Endodermal cell (in vitro differentiated cells): Measurements from ENCODE around the gene LCN1. TPM values are rescaled to one million over a fixed set of nuclear protein-coding genes. Genes with fewer than 3 reads are reported as not detected.

Experiments used
- DNase-seq: peaks from one replicate; pipeline ENCODE4 v3.0.0-alpha.2; 2017
- H3K27ac ChIP-seq: 2 replicates; pipeline ENCODE4 v1.5.1; 2013; ENCODE audit warnings: mild to moderate bottlenecking, low read depth, low read length, moderate library complexity
- H3K27me3 ChIP-seq: 2 replicates; pipeline ENCODE4 v1.6.1; 2013; ENCODE audit warnings: mild to moderate bottlenecking, low read length, moderate library complexity; ENCODE audit not compliant: insufficient read depth, control insufficient read depth, poor library complexity, severe bottlenecking
- H3K36me3 ChIP-seq: 2 replicates; pipeline ENCODE4 v1.7.0; 2013; ENCODE audit warnings: mild to moderate bottlenecking, low read length, moderate library complexity; ENCODE audit not compliant: control insufficient read depth, insufficient read depth
- H3K4me1 ChIP-seq: one replicate; pipeline ENCODE4 v1.7.0; 2013; ENCODE audit warnings: low read length; ENCODE audit not compliant: control insufficient read depth, insufficient read depth
- H3K4me3 ChIP-seq: 2 replicates; pipeline ENCODE4 v1.5.1; 2013; ENCODE audit warnings: mild to moderate bottlenecking, low read length, moderate library complexity
- H3K9ac ChIP-seq: 2 replicates; pipeline ENCODE4 v1.6.1; 2013; ENCODE audit warnings: mild to moderate bottlenecking, low read length, moderate library complexity; ENCODE audit not compliant: poor library complexity, severe bottlenecking; ENCODE audit errors: extremely low read depth
- H3K9me3 ChIP-seq: 2 replicates; pipeline ENCODE4 v1.6.1; 2013; ENCODE audit warnings: mild to moderate bottlenecking, low read length, moderate library complexity; ENCODE audit not compliant: control insufficient read depth
- H3K27ac Mint-ChIP-seq: 2 replicates; pipeline ENCODE4 v1.8.0; 2020; ENCODE audit warnings: mixed read lengths
- H3K27me3 Mint-ChIP-seq: 2 replicates; pipeline ENCODE4 v1.8.0; 2021; ENCODE audit warnings: mild to moderate bottlenecking, mixed read lengths; ENCODE audit not compliant: insufficient read depth
- H3K36me3 Mint-ChIP-seq: 2 replicates; pipeline ENCODE4 v1.8.0; 2020; ENCODE audit warnings: low read depth, mixed read lengths
- H3K4me1 Mint-ChIP-seq: 2 replicates; pipeline ENCODE4 v1.8.0; 2020; ENCODE audit warnings: mixed read lengths
- H3K4me3 Mint-ChIP-seq: 2 replicates; pipeline ENCODE4 v1.8.0; 2020; ENCODE audit warnings: mild to moderate bottlenecking, moderate library complexity, mixed read lengths
- H3K9me3 Mint-ChIP-seq: 2 replicates; pipeline ENCODE4 v1.8.0; 2020; ENCODE audit warnings: mild to moderate bottlenecking, mixed read lengths
- WGBS, 2 experiments: methylation state at CpG; one replicate each; pipeline versions ENCODE4 v1.1.5 to v1.1.7; 2013; ENCODE audit warnings: missing lambda C conversion rate in 2 of 2, mixed read lengths in 1 of 2; ENCODE audit not compliant: insufficient coverage in 1 of 2, insufficient read length in 1 of 2; 5-methylcytosine and 5-hydroxymethylcytosine counted together
- total RNA-seq, 2 donors: library from RNA; stranded (reverse); fragmentation: NEBNext Ultra II Directional in 1 of 2; extraction: Animal tissue kit (Norgen Biotek cat#: 25700) in 1 of 2; gene quantifications; 2 replicates in 1 of 2; 3 replicates in 1 of 2; pipeline ENCODE4 v1.2.1, GENCODE V29; 2021
- TF ChIP-seq, protein P1 (sequence below): fragments of 200-600 bp; sonication (generic); conservative IDR thresholded peaks from 2 replicates; pipeline ENCODE4 v1.5.0; 2021; ENCODE audit warnings: antibody characterized with exemption, mild to moderate bottlenecking

LCN1 gene
- total RNA-seq, 2 donors from 2014 or later, result not detected

GRCh38 chr9:135487281-135488012 lies 33.8 kb upstream of the LCN1 start:
- H3K9me3 Mint-ChIP-seq, result no peaks in the 10 kb centered on the region
- peaks cover 23% of the 10 kb centered on the region for H3K36me3 ChIP-seq
- no peaks in the 10 kb centered on the region for H3K4me1 ChIP-seq
- TF ChIP-seq, protein P1, sequence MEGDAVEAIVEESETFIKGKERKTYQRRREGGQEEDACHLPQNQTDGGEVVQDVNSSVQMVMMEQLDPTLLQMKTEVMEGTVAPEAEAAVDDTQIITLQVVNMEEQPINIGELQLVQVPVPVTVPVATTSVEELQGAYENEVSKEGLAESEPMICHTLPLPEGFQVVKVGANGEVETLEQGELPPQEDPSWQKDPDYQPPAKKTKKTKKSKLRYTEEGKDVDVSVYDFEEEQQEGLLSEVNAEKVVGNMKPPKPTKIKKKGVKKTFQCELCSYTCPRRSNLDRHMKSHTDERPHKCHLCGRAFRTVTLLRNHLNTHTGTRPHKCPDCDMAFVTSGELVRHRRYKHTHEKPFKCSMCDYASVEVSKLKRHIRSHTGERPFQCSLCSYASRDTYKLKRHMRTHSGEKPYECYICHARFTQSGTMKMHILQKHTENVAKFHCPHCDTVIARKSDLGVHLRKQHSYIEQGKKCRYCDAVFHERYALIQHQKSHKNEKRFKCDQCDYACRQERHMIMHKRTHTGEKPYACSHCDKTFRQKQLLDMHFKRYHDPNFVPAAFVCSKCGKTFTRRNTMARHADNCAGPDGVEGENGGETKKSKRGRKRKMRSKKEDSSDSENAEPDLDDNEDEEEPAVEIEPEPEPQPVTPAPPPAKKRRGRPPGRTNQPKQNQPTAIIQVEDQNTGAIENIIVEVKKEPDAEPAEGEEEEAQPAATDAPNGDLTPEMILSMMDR, result no peak
- no peak overlapping the region for H3K9ac ChIP-seq
- DNase-seq, result no peak
- no peaks in the 10 kb centered on the region for H3K27me3 ChIP-seq
- no peak overlapping the region for H3K27ac ChIP-seq
- H3K4me1 Mint-ChIP-seq, result no peaks in the 10 kb centered on the region
- no peak overlapping the region for H3K27ac Mint-ChIP-seq
- 92 to 95% methylated on average over 17 to 40 of the region's 40 CpGs for WGBS, 2 experiments
- no peaks in the 10 kb centered on the region for H3K27me3 Mint-ChIP-seq
- H3K4me3 ChIP-seq, result no peak overlapping the region
- H3K9me3 ChIP-seq, result no peaks in the 10 kb centered on the region
- H3K36me3 Mint-ChIP-seq, result peaks cover 48% of the 10 kb centered on the region
- no peak overlapping the region for H3K4me3 Mint-ChIP-seq

- Histone ChIP-seq H3K9me3 (no peaks in the 10 kb centered on the region), H3K27ac (no peak overlapping the region), H3K36me3 (peaks cover 23% of the 10 kb centered on the region), H3K4me1 (no peaks in the 10 kb centered on the region), H3K4me3 (no peak overlapping the region), H3K27me3 (no peaks in the 10 kb centered on the region), H3K9ac (no peak overlapping the region)
- H3K4me1 Mint-ChIP-seq, result no peaks in the 10 kb centered on the region
- H3K9me3 Mint-ChIP-seq, result no peaks in the 10 kb centered on the region
- no peak overlapping the region for H3K27ac Mint-ChIP-seq
- TF ChIP-seq, protein P1, result no peak
- no peak overlapping the region for H3K4me3 Mint-ChIP-seq
- no peaks in the 10 kb centered on the region for H3K27me3 Mint-ChIP-seq
- DNase-seq, result no peak
- H3K36me3 Mint-ChIP-seq, result peaks cover 47% of the 10 kb centered on the region
- WGBS, 2 experiments, result 90 to 95% methylated on average over 9 to 18 of the region's 18 CpGs
Observed at GRCh38 chr9:135488013-135488330, 33.3 kb upstream of the LCN1 start.

- H3K9me3 ChIP-seq, result no peaks in the 10 kb centered on the region
- no peak overlapping the region for H3K27ac ChIP-seq
Observed at GRCh38 chr9:135488527-135488926, 32.7 kb upstream of the LCN1 start.

More at GRCh38 chr9:135488527-135488926, 32.7 kb upstream of the LCN1 start:
- Mint-ChIP-seq H3K27me3 (no peaks in the 10 kb centered on the region), H3K4me3 (no peak overlapping the region), H3K27ac (no peak overlapping the region), H3K9me3 (no peaks in the 10 kb centered on the region), H3K4me1 (no peaks in the 10 kb centered on the region), H3K36me3 (peaks cover 42% of the 10 kb centered on the region)
- Histone ChIP-seq H3K27me3 (no peaks in the 10 kb centered on the region), H3K36me3 (peaks cover 22% of the 10 kb centered on the region), H3K4me1 (no peaks in the 10 kb centered on the region), H3K9ac (no peak overlapping the region), H3K4me3 (no peak overlapping the region)
- 94 to 97% methylated on average over 17 of the region's 17 CpGs for WGBS, 2 experiments
- TF ChIP-seq, protein P1, result no peak
- no peak for DNase-seq
